Parathyroid adenoma (tissue), 2 donors: ENCODE measurements around the gene RPL3.

ENCODE experiments used
- H2AFZ ChIP-seq: fragments of 300-600 bp; sonication (generic); one replicate; pipeline ENCODE4 v1.7.0; 2017; ENCODE audit warnings: antibody characterized with exemption, mild to moderate bottlenecking
- H3K27ac ChIP-seq: fragments of 300-600 bp; sonication (generic); one replicate; pipeline ENCODE4 v1.7.0; 2017
- H3K27me3 ChIP-seq: fragments of 300-600 bp; sonication (generic); one replicate; pipeline ENCODE4 v1.7.0; 2017; ENCODE audit warnings: low read length; ENCODE audit not compliant: control insufficient read depth, insufficient read depth
- H3K36me3 ChIP-seq: fragments of 300-600 bp; sonication (generic); one replicate; pipeline ENCODE4 v1.7.0; 2017; ENCODE audit warnings: low read length; ENCODE audit not compliant: control insufficient read depth, insufficient read depth
- H3K4me1 ChIP-seq: fragments of 300-600 bp; sonication (generic); one replicate; pipeline ENCODE4 v1.7.0; 2017; ENCODE audit warnings: control low read depth
- H3K4me2 ChIP-seq: fragments of 300-600 bp; sonication (generic); one replicate; pipeline ENCODE4 v1.7.0; 2017; ENCODE audit warnings: low read length
- H3K4me3 ChIP-seq: fragments of 300-600 bp; sonication (generic); one replicate; pipeline ENCODE4 v1.7.0; 2017; ENCODE audit warnings: low read depth, low read length
- H3K79me2 ChIP-seq: fragments of 300-600 bp; sonication (generic); one replicate; pipeline ENCODE4 v1.7.0; 2017; ENCODE audit warnings: control low read depth
- H3K9ac ChIP-seq: fragments of 300-600 bp; sonication (generic); one replicate; pipeline ENCODE4 v1.7.0; 2017; ENCODE audit warnings: mild to moderate bottlenecking
- H3K9me3 ChIP-seq: fragments of 300-600 bp; sonication (generic); one replicate; pipeline ENCODE4 v1.7.0; 2017; ENCODE audit warnings: low read length; ENCODE audit not compliant: control insufficient read depth
- CTCF ChIP-seq: fragments of 300-600 bp; sonication (generic); IDR thresholded peaks from one replicate; pipeline ENCODE4 v1.7.0; 2017; ENCODE audit warnings: antibody characterized with exemption, mild to moderate bottlenecking
- donor health status: primary hyperparathyroidism.

Gene RPL3

GRCh38 chr22:39318507-39319283, 728 bp downstream of the RPL3 start:
- Histone ChIP-seq H3K4me2 (peak overlapping the region; percentile 92), H3K4me1 (peaks cover 6% of the 10 kb centered on the region), H3K9ac (peak overlapping the region; percentile 73)

GRCh38 chr22:39317775-39318506, 1.5 kb downstream of the RPL3 start:
- peaks cover 6% of the 10 kb centered on the region for H3K4me1 ChIP-seq
- no peak overlapping the region for H2AFZ ChIP-seq
- H3K36me3 ChIP-seq, result no peaks in the 10 kb centered on the region
- no peak overlapping the region for H3K9ac ChIP-seq
- H3K9me3 ChIP-seq, result no peaks in the 10 kb centered on the region
- no peaks in the 10 kb centered on the region for H3K27me3 ChIP-seq
- no peak for TF ChIP-seq CTCF
- H3K27ac ChIP-seq, result peak overlapping the region; percentile 98
- H3K79me2 ChIP-seq, result peaks cover 4% of the 10 kb centered on the region
- peak overlapping the region; percentile 97 for H3K4me3 ChIP-seq
- H3K4me2 ChIP-seq, result peak overlapping the region; percentile 92

More at GRCh38 chr22:39318507-39319283, 728 bp downstream of the RPL3 start:
- Histone ChIP-seq H2AFZ (peak overlapping the region; percentile 85), H3K36me3 (no peaks in the 10 kb centered on the region), H3K27ac (peak overlapping the region; percentile 98), H3K9me3 (no peaks in the 10 kb centered on the region), H3K79me2 (peaks cover 4% of the 10 kb centered on the region), H3K4me3 (peak overlapping the region; percentile 97), H3K27me3 (no peaks in the 10 kb centered on the region)
- no peak for TF ChIP-seq CTCF

GRCh38 chr22:39317084-39317774, 2.2 kb downstream of the RPL3 start:
- no peaks in the 10 kb centered on the region for H3K36me3 ChIP-seq
- H3K4me1 ChIP-seq, result peaks cover 6% of the 10 kb centered on the region

GRCh38 chr22:39316440-39317083, 2.9 kb downstream of the RPL3 start:
- H3K27me3 ChIP-seq, result no peaks in the 10 kb centered on the region
- H3K4me1 ChIP-seq, result peaks cover 6% of the 10 kb centered on the region
- H3K4me2 ChIP-seq, result peak overlapping the region; percentile 39
- no peaks in the 10 kb centered on the region for H3K9me3 ChIP-seq
- peaks cover 4% of the 10 kb centered on the region for H3K79me2 ChIP-seq
- H3K27ac ChIP-seq, result peak overlapping the region; percentile 15
- H3K9ac ChIP-seq, result no peak overlapping the region
- H3K36me3 ChIP-seq, result no peaks in the 10 kb centered on the region
- H2AFZ ChIP-seq, result no peak overlapping the region
- peak; percentile 72 for TF ChIP-seq CTCF
- H3K4me3 ChIP-seq, result peak overlapping the region; percentile 22

More at GRCh38 chr22:39317084-39317774, 2.2 kb downstream of the RPL3 start:
- peak overlapping the region; percentile 97 for H3K4me3 ChIP-seq
- H3K79me2 ChIP-seq, result peaks cover 4% of the 10 kb centered on the region
- no peak overlapping the region for H3K27ac ChIP-seq
- no peaks in the 10 kb centered on the region for H3K9me3 ChIP-seq
- no peak overlapping the region for H3K9ac ChIP-seq
- peak overlapping the region; percentile 92 for H3K4me2 ChIP-seq
- no peak for TF ChIP-seq CTCF
- no peak overlapping the region for H2AFZ ChIP-seq
- no peaks in the 10 kb centered on the region for H3K27me3 ChIP-seq
